IPS-18c (cell line): ENCODE results near the gene MEAK7.

Source experiments
- H3K4me3 ChIP-seq: 2 replicates; pipeline ENCODE4 v1.7.0; 2013; ENCODE audit warnings: low read depth, mild to moderate bottlenecking, low read length, moderate library complexity; ENCODE audit not compliant: insufficient read depth
- H3K9me3 ChIP-seq: one replicate; pipeline ENCODE4 v1.6.1; 2013; ENCODE audit warnings: mild to moderate bottlenecking, low read length, moderate library complexity; ENCODE audit not compliant: control insufficient read depth, insufficient read depth

Gene MEAK7, protein sequence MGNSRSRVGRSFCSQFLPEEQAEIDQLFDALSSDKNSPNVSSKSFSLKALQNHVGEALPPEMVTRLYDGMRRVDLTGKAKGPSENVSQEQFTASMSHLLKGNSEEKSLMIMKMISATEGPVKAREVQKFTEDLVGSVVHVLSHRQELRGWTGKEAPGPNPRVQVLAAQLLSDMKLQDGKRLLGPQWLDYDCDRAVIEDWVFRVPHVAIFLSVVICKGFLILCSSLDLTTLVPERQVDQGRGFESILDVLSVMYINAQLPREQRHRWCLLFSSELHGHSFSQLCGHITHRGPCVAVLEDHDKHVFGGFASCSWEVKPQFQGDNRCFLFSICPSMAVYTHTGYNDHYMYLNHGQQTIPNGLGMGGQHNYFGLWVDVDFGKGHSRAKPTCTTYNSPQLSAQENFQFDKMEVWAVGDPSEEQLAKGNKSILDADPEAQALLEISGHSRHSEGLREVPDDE

DNA sequence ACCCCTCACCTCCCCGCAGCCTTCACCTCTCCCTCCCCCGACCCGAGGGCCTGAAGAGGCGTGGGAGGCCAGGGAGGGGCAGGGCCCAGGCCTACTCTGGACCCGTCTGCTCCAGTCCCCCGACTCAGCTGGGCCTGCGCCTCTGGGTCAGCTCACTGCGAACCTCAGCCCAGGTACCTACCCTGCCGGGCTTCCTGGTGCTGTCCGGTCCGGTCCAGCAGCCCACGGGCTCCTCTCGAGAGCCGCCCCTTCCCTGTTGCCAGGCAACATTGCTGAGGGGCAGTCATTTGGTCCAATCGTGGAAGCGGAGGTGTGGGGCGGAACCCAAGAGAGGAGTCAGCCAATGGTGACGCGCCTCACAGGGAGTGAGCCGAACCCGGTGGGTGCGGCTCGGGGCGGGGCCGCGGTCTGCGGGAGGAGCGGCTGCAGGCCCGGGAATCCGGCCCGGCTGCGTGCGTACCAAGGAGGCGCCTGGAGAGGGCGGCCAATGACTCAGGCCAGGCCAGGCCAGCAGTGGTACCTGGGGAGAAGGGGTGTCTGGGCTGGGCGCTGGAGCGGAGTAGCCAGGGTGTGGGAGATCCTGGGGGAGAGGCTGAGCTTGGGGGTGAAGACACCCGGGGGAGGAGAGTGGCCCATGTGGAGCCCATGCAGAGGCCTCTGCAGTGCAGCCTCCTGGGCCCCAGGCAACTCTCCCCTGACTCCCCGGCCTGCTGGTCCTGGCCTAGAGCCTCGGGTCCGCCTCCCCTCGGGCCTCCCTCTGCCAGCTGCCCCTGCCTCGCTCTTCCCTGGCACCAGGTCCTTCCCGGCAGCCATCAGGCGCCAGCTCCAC lies at the start of gene MEAK7:
Gene MEAK7, minus strand, starts transcription at position 240 of the 829 bp plus-strand sequence. CDS start 6,573 bp downstream, outside the sequence.
- H3K4me3 ChIP-seq: peak within 1 kb of the TSS; percentile 97
- peaks cover 4% of the 10 kb centered on the region for H3K9me3 ChIP-seq

DNA sequence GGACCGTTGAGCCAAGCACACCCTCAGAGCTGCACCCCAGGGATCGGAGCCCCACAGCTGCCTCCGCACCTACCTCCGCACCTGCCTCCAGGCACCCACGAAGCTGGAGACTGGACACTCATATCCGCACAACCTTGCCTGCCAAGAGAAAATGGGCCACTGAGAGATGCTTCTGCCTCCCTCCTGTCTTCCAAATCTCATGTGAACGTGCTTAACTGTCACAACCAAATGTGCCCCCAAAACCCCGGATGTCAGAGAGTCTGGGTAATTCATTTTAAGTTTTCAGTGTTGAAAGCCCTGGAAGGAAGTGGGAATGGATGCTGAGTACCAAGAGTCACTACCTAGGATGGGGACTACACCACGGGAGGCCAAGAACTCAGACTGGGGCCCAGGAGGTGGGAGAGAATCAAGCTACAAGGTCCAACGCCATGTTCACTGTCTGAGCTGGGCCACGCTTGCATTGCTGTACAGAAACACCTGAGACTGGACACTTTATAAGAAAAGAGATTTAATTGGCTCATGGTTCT lies 49.5 kb upstream of the MEAK7 start:
- Histone ChIP-seq H3K4me3 (no peak overlapping the region), H3K9me3 (peaks cover 3% of the 10 kb centered on the region)

DNA sequence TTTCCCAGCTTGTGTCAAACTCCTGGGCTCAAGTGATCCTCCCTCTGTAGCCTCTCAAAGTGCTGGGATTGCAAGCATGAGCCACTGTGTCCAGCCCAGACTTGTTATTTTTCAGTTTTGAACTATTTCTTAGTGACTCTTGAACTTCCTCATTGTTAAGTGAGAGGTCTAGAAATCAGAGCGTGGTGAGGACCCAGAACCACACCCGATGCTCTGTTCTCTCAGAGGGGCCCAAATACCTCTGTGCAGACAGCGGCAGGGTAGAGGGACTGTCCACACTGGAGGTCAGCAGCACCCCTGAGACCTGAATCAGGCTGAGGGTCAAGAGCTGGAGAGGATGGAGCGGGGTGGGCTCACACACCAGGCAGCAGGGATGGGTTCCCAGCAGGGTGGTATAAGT lies 47.7 kb upstream of the MEAK7 start:
- H3K9me3 ChIP-seq: peaks cover 2% of the 10 kb centered on the region
- H3K4me3 ChIP-seq: no peak overlapping the region

DNA sequence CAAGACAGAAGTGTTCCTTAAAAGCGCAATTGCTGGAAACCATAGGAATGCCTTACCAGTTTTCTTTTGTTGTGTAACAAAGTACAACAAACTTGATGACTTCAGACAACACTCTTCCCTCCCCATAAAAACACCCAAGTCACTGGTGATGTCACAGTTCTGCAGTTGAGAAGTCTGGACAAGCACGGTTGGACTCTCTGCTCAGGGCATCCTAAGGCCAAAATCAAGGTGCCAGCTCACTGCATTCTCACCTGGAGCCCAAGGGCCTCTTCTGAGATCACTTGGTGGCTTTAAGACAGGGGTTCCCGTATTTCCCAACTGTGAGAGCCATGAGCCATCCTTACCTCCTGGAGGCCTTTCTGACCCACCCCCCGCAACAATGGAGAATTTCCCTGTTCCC lies 45.6 kb upstream of the MEAK7 start:
- Histone ChIP-seq H3K4me3 (no peak overlapping the region), H3K9me3 (no peaks in the 10 kb centered on the region)

DNA sequence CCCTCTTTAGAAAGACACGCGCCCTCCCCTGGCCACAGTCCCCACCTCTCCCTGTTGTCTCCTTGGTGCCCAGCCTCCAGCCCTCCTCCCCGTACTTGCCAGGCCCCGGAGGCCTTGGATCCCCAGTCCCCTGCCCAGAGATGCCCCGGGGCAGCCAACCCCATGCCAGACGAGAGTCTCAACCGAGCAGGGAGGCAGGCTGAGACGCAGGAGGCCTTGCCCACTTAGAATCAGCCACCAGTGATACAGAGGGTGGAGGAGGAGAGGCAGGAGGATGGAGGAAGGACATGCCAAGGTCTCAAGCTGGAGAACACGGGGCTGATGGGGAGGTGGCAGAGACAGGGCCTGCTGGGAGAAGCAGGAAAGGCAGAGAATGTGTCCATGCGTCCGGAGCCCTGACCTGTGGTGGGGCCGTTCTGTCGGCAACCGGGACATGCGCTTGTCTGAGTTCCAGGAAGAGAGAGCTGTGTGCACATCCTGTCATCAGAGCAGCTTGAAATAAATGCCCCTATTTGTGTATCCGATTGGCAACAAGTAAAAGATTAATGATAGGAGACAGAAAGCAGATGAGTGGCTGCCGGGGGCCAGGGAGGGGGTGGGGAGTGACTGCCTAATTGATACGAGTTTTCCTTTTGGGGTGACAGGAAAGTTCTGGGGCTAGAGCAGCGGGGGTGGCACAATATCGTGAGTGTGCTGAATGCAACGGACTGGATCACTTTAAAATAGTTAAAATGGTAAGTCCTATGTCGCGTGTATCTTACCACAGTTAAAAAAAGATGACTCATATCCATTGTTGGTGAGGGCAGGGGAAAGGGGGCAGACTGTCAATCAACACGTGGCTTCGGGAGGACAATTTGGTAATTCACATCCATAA lies 44.7 kb upstream of the MEAK7 start:
- no peaks in the 10 kb centered on the region for H3K9me3 ChIP-seq
- no peak overlapping the region for H3K4me3 ChIP-seq

DNA sequence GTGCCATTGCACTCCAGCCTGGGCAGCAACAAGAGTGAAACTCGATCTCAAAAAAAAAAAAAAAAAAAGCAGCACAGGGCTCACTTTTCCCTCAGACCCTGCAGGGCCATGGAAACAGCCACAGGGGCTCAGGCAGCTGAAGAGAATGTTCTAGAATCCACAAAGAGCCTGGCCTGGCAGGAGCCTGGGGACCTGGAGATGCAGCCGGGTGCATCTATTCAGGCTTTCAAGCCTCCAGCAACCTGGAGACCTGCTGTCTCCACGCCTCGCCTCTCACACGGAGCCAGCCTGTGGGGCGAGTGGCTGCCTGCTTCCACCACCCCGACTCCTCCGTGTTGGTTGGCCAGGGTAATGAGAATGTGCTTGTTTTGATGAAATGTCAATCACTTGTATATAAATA lies 44.0 kb upstream of the MEAK7 start:
- H3K9me3 ChIP-seq: no peaks in the 10 kb centered on the region

DNA sequence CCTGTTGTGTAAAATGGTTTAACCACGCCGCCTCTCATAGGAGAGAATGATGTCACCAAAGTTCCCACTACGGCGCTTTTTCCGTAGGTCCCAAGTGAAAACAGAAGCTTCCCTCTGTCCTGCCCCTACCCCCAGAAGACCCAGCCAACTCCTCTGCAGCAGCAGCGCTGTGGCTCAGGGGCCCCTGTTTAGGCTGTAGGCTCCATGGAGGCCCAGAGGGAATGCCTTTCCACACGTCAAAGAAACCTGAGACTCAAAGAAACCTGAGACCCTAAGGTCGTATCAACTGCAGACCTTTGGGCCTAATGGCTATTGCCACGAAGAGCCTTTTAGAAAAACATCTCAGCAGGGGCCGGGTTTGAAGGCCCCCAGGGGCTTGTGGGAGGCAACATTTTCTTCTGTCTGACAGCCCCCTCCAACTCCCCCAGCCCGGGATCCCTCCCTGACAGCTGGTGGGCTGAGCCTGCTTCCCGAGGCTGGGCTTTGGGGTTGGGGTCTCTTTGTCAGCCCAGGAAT lies 43.1 kb upstream of the MEAK7 start:
- Histone ChIP-seq H3K4me3 (no peak overlapping the region), H3K9me3 (no peaks in the 10 kb centered on the region)

More for the DNA sequence above, 44.0 kb upstream of the MEAK7 start:
- no peak overlapping the region for H3K4me3 ChIP-seq

DNA sequence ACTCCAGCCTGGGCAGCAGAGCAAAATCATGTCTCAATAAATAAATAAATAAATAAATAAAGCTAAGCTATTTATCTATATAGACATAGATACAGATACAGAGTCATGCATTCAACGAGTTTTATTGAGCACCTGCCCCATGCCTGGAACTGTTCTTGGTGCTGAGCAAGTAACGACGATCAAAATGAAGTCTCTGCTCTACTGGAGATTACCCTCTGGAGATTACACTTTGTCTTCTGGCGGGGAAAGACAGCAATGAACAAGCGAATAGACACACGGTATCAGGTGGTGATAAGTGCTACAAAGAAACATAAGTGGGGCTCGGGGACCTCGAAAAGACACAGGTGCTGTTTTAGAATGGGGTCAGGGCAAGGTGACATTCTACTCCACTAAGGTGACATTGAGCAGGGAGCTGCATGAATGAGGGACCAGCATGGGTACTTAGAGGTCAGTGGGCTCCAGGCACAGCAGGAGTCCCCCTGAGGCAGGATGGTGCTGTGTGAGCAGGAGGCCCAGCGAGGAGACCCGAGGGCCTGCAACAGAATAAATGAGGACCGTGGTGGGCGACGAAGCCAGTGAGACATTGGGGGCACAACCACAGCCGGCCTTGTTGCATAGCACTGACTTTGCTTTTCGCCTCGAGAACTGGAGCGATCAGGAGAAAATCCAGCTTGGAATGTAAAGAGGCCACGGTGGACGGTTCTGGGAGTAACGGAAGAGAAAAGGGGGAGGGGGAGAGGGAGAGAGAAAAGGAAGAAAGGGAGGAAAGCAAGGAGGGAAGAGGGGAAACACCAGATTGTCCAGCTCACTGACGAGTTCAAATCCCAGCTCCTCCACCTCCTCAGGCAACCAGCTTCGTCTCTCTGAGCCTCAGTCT lies 42.4 kb upstream of the MEAK7 start:
- H3K4me3 ChIP-seq: no peak overlapping the region
- H3K9me3 ChIP-seq: no peaks in the 10 kb centered on the region

DNA sequence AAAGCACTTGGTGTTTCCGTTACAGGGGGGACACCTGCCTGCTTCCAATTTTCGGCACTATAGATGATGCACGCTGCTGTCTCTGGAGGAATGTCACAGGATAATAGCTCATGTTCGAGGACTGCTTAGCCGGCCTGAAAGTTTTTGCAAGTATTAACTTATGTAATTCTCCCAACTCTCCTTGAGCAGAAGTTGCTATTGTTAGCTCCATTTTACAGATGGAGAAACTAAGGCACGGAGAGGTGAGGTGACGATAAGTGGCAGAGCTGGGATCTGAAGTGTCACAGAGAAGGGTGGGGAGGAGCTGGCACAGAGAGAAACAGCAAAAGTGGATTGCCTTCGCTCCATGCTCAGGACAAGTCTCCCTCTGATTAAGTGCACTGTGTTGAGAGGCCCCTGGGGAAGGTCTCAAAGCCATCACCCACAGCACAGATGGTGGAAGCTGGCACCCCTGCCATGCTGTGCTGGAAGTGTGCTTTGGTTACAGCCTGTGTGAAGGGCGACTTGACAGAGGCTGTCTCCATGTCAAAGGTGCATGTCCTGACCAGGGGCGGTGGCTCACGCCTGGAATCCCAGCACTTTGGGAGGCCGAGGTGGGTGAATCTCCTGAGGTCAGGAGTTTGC lies 40.8 kb upstream of the MEAK7 start:
- Histone ChIP-seq H3K9me3 (no peaks in the 10 kb centered on the region), H3K4me3 (no peak overlapping the region)

DNA sequence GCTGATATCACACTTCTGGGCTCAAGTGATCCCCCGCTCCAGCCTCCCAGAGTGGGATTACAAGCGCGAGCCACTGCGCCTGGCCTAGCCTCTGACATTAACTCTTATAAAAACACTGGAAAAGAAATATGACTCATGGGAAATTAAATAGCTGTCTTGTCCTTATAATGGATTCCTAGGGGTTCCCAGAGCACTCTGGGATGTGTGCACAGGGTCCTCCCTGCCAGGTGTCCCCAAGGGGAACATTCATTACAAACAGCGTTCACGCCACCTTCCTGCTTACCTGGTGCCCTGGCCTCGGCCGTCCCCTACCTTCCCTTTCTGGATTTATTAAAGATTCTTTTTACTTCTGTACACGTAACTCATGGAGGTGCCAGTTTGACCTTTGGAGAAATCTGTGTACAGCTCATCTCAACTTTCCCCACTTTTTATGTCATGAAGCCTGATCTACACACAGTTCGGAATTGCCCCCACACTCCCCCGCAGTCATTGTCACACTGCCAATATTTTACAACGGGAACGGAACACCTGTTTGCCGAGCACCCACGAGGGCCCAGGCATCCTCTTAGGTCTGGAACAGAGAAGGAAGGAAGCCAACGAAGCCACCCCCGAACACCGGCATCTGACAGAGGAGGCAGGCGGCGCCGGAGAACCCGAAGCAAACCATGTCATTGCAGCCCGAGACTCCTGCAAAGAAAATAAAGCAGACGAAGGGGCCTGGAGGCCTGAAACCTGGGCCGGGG lies 39.7 kb upstream of the MEAK7 start:
- H3K9me3 ChIP-seq: no peaks in the 10 kb centered on the region
- H3K4me3 ChIP-seq: no peak overlapping the region

DNA sequence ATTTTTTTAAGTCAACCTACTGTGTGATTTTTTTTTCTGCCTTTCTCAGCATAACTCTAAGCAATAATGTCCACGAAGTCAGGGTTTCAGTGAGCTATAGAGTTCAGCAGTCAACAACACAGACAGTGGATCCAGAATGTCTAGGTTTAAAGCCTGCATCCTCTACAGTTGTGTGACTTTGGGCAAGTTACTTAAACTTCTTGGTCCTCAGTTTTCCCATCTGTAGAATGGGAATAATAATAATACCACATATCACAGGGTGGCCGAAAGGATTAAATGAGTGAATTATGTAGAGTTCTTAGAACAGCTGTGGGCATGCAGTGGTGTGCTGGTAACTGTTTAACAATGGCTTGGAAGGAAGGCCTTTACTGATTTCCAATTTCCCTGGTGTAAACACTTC lies 38.8 kb upstream of the MEAK7 start:
- Histone ChIP-seq H3K4me3 (no peak overlapping the region), H3K9me3 (no peaks in the 10 kb centered on the region)

DNA sequence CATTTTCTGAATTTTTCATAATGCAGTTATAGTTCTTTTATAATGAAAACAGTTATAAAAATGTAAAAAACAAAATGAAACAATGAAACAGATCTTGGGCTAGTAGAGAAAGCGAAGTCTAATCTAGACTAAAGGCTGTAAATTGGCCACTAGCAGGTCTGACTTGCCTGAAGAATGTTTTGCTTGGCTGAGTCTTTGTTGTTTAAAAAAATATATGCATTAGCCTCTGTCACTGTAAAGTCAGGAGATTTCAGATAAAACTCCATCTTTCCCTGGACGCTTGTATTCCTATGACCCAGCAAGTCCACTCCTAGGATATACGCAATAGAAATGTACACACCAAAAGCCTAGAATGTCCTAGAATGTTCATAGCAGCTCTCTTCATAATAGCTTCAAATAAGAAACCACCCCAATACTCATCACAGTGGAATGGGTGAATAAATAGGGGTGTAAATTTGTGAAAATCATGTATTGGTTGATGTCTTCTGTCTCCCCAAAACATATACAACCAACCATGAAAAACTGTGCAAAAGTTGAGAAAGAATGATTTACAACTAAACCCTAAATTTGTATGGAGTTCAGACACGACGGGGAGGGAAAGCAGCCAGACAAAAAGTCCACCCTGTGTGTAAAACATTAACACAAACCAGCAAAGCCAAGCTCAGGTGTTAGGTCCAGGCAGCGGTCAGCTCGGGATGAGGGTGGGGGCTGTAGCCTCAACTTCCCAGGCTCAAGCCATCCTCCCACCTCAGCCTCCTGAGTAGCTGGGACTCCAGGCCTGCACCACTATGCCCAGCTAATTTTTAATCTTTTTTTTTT lies 37.7 kb upstream of the MEAK7 start:
- H3K4me3 ChIP-seq: no peak overlapping the region
- no peaks in the 10 kb centered on the region for H3K9me3 ChIP-seq

DNA sequence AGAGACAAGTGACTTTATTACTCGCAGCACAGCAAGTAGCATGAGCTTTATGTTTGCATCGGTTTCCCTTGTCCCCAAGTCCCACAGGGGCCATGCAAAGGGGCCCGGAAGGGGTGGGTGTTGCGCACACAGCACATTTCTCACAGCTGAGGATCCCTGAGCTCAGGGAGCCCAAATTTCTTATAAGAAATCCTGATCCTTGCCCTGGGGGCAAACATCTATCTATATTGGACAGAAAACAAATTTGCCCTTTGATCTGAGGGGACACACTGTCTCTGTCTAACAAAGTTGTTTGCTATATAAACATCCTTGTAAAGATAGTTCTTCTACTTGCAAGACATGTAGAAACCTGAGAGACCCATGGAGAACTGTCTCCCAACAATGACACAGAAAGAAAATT lies 35.7 kb upstream of the MEAK7 start:
- Histone ChIP-seq H3K9me3 (no peaks in the 10 kb centered on the region), H3K4me3 (no peak overlapping the region)

DNA sequence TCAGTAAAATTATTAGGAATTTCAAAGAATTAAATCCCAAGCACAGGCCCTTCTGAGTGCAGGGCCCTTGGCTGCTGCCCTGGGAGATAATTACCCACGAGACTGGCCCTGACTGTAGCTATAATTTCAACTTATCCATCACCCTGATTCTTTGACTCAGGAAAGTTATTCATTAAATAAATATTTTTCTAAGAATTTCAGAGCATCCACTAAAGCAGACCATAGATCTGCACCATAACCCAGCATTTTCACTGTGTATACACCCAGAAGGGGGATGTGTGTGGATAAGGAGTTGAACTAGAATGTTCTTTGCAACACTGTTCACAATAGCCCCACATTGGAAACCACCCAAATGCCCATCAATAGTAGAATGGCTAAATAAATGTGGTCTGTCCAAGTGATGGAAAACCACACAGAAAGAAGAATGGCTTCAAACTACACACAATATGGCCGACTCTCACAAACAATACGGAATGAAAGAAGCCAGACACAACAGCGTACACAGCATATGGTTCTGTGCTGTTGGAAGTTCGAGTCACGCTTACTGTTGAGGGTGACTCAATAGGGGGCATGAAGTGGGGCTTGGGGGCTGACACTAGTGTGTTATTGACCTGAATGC lies 33.9 kb upstream of the MEAK7 start:
- H3K4me3 ChIP-seq: no peak overlapping the region
- H3K9me3 ChIP-seq: peaks cover 2% of the 10 kb centered on the region
